ENCODE measurements around the gene EIF4EBP2.

Gene EIF4EBP2

DNA sequence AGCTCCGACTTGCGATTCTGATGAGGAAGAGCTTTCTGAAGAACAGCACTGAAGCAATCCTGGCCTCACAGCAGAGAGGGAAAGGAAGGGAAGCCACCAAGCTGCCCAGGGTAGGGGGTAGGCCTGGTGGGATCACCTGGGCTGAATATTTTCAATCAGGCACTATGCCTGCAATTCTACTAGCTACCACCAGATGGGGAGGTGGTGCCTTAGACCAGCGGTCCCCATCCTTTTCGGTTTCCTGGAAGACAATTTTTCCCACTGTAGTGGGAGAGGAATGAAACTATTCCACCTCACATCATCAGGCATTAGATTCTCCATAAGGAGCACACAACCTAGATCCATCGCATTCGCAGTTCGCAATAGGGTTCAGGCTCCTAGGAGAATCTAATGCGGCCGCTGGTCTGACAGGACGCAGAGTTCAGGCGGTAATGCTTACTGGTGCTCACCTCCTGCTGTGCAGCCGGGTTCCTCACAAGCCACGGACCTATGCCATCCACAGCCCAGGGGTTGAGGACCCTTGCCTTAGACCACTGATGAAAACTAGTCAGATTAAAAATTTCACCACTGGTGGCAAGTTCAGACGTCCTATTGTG lies 24.3 kb upstream of the EIF4EBP2 start:
- DNase-seq, result peak; percentile 55 to 80

DNA sequence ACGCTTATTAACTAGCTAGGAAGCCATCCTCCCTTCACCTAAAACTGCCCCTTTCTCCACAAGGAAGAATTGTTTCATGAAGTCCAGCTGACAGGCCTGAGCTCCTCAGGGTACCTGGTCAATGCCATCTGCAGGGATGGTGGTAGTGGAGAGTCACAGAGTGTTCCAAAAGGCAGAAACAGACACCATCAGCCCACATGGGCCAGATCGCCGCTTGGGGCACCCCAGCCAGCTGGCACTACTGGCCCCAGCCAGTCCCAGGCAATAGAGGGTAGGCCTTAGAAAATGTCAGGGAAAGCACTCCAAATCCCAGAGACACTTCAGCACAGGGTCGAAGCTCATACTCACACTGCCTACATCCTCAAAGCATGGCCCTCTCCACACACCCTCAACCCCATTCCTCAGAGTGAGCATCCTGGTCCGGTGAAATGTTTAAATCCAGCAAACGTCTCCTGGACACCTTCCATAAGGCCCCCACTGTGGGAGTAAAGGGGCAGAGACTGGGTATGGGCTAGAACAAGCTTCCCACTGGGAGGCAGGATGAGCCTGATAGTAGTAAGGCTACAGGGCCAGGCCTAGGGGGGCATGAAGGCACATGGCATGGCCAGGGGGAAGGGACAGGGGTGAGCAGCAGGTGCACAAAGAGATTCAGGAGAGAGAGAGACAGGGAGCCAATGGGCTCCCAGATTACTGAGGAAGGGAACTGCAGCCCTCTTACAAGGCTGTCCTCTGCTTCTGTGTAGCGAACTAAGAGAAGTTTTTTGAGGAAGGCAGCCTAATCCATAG lies 23.4 kb upstream of the EIF4EBP2 start:
- no peak for DNase-seq

DNA sequence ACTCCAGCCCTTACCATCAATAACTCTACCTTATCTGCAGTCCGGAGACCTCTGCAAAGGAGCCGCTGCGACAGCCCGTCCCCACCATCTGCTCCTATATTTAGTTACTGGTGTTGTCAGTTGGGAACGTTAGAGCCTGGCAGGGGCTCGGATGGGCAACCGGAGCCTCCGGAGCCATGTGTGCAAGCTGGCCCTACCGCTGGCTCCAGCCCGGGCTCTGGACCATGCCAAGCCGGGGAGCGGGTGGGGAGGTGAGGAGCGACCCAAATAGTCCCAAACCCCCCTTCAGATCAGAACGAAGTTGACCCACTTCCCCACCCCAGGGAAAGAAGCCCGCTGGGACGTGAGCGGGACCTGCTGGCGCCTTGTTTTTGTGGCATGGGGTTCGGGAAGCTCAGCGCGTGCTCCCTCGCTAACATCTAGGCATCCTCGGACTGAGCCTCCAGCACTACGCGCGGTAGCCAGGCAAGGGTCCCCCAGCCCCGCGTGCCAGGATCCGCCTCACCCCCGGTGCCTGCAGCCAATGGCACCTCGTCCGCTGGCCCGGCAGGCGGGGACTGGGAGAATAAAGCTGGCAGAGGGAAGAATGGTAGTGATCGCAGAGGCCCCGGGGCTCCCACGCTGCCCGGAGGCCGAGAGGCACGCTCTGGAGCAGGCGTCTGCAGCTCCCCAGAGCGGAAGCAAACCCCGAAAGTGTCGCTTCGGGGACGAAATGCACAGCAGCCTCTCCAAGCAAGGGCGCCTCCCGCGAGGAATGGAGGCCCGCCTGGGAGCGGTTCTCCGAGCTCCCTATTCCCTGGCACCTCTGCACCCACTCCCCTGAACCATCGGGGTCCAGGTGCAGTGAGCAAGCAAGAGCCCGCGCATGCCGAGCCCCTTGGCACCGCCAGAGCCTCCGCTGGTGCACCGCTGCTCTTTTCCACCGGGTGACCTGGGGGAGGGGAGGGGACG lies 22.2 kb upstream of the EIF4EBP2 start:
- peak in 1 of 2 experiments; percentile 35 for DNase-seq

DNA sequence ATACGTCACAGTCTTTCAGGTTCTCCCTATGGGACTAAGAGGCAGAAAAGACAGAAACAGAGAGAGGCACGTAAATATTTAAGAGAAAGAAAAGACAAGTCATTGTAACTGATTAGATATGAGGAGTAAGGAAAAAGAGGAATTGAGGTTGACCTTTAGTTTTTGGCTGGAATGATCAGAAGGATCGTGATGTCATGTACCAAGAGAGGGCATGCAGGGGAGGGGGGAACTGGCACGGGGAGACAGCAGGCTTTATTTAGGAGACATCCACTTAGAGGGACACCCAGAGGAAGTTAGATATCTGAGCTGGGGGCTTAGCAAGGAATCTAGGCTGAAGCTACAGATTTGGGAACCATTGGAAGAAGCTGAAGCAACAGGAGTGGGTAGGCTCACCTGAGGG lies 12.3 kb upstream of the EIF4EBP2 start:
- DNase-seq, result no peak

DNA sequence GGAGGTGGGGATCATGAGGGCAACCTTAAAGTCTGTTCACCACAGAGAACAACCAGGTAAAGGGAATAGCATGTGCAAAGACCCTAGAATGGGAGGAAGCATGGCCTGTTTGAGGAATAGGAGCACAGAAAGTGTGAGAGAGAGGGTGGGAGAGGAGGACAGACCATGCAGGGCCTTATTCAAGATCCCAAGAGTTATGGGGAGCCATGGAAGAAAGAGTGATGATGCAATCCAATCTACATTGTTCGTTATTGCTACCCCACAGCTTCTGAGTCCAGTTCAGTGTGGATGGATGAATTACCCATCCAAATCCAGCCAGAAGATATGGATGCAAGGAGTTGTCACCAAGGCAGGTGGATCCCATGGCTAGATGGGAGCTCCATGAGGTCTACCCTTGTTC lies 7.8 kb upstream of the EIF4EBP2 start:
- DNase-seq, result no peak

DNA sequence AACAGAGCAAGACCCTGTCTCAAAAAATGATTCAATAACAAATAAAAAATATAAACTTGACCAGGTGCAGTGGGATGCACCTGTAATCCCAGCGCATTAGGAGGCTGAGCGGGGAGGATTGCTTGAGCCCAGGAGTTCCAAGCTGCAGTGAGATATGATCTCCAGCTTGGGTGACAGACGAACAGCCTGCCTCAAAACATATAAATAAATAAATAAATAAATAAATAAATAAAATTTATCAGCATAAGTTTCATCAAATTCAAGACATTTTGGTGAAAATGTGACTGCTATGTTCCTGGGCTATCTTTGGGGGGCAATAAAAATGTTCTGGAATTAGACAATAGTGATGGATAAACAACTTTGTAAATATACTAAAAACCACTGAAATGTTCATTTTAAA lies 4.8 kb upstream of the EIF4EBP2 start:
- no peak for DNase-seq

GRCh38 chr10:70403483-70404035 lies 386 bp upstream of the EIF4EBP2 start:
- peak in 1 of 2 experiments; percentile 72 for DNase-seq

GRCh38 chr10:70404787-70405036 lies 767 bp downstream of the EIF4EBP2 start:
- no peak for DNase-seq

DNA sequence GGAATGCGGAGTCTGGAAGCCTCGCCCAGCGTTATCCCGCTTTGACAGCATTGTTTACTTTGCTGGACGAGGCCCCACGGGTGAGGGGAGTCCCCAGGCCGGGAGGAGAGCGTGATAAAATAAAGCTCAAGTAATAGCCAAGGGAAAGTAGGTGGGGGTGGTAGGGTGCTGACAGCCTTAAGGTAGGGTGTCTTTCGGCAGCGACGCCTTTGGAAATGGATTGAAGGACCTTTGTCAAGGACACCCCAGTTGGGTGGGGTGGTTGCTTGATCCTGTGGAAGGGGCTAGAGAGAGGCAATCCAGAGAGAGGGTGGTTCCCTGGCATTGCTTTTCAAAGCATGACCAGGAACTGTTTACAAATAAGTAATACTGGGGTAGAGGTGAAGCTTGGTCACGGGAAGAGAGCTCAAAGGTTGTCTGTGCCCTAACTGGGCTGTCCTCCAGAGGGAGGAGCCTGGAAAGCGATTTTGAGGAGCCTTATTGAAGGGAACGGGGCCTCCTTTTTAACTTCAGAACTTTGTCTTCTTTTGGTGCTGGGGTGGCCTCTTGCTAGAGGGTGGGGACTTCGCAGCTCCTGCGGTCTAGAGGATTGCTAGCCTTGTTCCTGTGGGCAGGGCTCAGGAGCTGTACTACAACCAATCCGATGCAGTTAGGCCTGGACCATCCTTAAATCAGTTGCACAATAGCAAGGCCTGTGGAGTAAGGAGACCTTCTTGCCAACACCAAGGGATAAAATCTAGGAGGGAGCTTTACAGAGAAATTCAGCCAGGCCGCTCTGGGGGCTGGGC lies 1.3 kb downstream of the EIF4EBP2 start:
- peak; percentile 93 to 95 for DNase-seq

- no peak for DNase-seq
Measured at GRCh38 chr10:70409772-70410171, 5.8 kb downstream of the EIF4EBP2 start.

GRCh38 chr10:70410608-70411007 lies 6.7 kb downstream of the EIF4EBP2 start:
- DNase-seq, result no peak

GRCh38 chr10:70412356-70412755 lies 8.4 kb downstream of the EIF4EBP2 start:
- no peak for DNase-seq

DNA sequence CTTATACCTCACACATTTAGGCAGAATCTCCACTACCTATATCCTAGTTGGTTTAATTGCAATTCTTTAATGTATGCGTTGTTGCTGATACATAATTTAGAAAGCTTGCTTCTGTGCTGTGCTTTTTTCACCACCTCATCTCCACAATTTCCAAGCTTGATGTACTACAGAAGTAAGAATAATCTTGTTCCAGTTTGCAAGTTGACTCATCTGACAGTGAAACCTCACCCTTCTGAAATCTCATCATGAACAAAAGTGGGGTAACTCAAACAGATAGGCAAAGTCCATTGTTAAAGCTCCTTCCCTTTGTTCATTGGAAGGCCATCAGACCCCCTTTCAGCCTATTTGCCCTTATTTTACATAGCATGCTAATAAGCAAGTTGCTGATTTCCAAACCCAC lies 13.6 kb downstream of the EIF4EBP2 start:
- DNase-seq, result no peak

DNA sequence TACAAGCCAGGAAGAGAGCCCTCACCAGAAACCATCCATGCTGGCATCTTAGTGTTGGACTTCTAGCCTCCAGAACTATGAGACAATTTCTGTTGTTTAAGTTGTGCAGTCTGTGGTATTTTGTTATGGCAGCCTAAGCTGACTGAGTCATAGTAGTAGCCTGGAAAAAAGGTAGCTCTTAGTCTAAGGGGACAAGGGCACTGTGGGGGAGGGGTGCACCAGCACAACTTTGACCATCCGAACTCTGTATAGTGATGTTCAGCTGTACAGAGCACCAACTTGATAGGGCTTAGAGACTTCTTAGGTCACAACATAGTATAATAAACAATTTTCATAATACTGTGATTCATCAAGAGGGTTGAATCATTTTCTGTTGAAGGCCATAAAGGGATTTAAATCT lies 14.3 kb downstream of the EIF4EBP2 start:
- DNase-seq, result no peak

DNA sequence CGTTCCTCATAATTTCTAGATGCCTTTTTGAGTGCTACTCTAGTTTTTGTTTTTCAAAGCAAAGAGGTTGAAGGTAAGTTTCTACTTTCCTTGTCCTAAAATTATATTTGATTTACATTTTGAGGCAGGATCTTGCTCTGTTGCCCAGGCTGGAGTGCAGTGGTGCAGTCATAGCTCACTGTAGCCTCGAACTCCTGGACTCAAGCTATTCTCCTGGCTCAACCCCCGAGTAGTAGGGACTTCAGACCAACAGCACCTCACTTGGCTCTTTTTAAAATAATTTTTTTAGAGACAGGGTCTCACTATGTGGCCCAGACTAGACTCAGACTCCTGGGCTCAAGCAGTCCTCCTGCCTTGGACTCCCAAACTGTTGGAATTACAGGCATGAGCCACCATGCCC lies 14.8 kb downstream of the EIF4EBP2 start:
- DNase-seq, result no peak

GRCh38 chr10:70424320-70424719 lies 20.4 kb downstream of the EIF4EBP2 start:
- DNase-seq, result no peak

- no peak for DNase-seq
Measured at GRCh38 chr10:70425096-70425495, 21.2 kb downstream of the EIF4EBP2 start.

DNA sequence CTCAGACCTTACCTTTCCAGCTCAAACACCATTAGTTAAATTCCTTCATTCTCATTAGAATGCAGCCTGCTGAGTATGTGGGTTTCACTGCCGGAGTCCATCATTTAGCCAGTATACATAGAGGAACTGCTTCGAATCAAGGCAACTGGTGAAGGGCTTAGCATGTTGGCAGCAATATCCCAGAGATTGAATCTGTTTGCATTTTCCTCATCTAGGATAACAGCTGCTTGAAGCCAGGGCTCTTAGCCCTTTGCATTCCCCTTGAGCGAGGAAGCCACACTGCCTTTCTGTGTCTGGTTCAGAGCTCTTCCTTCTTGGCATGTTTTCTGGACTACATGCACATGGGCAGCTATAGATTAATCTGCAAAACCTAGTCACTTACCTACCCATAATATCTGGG lies 22.9 kb downstream of the EIF4EBP2 start:
- DNase-seq, result no peak

GRCh38 chr10:70430493-70431445 lies 26.8 kb downstream of the EIF4EBP2 start:
- no peak for DNase-seq

GRCh38 chr10:70432101-70432500 lies 28.2 kb downstream of the EIF4EBP2 start:
- no peak for DNase-seq

- no peak for DNase-seq
Measured at GRCh38 chr10:70432561-70433263, 28.8 kb downstream of the EIF4EBP2 start.

Measured in Kasumi-1 (cell line).